Activated CD4-positive, alpha-beta T cell treated with anti-CD3 and anti-CD28 coated beads for 48 hours (primary cell): ENCODE data around the gene MACROD2.
A peak's percentile ranks its signal among the peaks of the same experiment; 100 is the strongest.

Experiments used
- DNase-seq: peaks from one replicate; pipeline ENCODE4 v3.0.0-alpha.2; 2020

Gene MACROD2

DNA sequence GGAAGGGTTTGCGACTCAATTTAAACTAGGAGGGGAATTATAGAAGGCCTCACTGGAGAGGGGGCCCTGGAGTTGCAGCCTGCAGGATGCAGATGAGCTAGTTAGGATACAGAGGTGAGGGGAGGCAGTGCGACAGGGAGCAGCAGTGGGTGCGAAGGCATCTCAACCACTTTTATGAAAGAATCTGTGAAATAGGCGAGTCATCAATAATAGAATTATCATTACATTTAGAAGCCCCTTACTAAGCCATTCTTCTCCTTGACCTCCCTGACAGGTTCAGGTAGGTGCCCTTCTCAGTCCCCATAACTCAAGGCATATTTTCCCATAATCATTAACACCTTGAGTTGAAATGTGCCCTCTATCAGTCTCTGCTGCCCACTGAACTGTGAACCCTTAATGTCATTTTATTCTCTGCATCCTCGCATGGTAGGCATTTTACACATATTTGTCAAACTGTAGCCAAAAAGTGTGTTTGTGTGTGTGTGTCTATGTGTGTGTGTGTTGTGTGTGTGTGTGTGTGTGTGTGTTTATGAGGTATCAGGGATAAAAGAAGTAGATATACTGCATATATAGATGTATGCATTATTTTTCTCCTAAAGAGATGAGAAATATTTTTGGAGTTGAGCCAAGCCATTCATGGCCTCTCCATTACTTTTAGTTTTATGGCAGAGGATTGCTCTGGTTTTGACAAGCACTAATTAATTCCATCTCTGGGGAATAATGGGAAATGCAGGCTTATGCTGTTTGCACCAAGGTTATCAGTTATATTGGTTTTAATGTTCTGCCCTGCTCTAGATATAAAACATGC is 1679.1 kb downstream of the MACROD2 start:
- no peak for DNase-seq

DNA sequence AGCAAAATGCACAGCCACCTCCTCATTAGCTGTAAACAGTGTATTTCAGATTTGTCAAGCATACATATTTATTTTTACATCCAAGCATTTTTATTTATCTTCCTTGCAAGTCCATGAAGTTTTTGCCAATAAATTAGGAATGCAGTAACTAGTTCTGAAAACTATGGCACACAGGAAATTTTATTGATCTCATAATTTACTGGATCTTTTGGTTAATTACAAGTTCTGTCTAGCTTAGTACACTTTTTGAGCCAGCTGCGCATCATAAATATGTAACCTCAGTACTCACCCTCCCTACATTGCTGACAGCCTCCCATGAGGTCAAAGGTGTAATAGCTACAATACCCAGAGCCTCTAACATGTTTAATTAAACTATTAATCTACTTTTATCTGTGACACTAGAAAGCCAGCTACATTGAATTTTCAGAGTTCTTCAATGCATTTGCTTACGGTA is 1679.8 kb downstream of the MACROD2 start:
- DNase-seq, result no peak

DNA sequence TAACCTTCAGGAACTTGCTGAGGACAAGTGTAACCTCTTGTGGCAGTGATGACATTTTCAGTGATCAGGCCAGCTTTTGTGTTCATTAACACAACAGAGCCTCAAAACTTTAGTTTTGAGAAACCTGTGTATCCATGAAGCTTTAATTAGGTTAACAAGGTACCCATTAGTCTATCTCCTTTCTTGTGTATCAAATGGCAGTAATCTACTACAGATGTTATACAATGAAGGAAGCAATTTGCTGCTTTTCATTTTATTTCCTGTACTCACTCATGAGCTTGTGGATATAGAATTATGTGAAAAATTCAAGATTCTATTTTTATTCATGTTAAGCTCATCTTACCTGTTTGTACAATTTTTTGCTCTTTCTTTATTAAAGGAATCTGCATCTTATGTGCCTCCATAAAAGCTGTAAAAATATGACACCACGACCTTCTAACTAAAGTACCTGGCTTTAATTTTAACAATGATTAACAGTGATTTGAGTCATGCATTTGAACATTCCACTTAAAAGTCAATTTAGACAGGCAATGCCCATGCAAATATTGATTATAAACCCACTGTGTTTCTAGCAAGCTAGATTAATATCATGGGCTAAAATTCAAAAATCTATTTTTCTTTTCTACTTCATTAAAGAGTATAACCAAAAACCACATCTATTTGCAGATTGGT is 1680.6 kb downstream of the MACROD2 start:
- no peak for DNase-seq

DNA sequence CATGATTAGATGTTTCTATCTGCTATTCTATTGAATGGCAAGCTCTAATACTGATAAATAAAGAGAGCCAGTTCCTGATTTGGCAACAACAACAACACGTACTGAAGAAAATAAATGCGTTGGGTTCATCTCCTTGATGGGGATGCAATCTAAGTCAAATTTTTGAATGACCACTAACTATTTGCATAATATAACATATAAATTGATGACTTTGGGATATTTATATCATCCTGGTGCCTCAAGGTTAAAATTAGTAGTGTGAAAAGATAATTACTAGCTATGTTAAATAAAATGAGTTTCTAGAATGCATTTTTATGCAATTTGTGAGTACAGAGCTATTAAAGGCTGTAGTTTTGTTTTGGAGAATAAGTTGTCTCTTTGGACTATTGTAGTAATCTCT is 1681.5 kb downstream of the MACROD2 start:
- no peak for DNase-seq

DNA sequence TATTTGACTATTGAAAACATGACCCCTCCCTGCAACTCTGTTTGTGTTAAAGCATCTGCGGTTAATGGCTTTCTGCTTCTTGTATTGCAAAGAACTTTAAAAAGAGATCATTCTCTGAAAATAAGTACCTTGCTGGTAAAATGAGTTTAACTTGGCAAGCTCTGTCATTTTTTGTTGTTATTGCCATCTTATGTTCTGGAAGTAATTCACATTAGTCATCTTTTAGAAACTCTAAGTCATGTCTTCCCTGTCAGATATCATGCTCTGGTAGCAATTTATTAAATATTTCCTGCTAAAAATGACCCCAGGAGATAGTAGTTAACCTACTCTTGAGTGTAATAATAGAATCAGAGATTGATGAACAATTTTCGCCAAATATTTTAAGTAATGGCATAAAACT is 1687.4 kb downstream of the MACROD2 start:
- DNase-seq, result no peak

DNA sequence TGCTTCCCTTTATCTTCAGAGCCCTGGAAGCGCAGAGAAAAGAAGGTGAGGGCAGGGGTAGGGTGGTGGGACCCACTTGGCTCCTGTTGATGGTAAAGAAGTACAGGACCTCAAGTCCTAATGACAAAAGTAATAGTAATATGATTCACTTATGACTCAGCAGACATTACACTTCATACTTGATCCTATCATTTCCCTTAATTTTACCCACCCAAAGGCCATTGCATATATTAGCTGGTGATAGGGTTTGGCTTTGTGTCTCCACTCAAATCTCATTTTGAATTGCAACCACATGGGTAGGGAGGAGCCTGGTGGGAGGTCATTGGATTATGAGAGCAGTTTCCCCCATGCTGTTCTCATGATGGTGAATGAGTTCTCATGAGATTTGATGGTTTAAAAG is 1697.3 kb downstream of the MACROD2 start:
- DNase-seq, result no peak

DNA sequence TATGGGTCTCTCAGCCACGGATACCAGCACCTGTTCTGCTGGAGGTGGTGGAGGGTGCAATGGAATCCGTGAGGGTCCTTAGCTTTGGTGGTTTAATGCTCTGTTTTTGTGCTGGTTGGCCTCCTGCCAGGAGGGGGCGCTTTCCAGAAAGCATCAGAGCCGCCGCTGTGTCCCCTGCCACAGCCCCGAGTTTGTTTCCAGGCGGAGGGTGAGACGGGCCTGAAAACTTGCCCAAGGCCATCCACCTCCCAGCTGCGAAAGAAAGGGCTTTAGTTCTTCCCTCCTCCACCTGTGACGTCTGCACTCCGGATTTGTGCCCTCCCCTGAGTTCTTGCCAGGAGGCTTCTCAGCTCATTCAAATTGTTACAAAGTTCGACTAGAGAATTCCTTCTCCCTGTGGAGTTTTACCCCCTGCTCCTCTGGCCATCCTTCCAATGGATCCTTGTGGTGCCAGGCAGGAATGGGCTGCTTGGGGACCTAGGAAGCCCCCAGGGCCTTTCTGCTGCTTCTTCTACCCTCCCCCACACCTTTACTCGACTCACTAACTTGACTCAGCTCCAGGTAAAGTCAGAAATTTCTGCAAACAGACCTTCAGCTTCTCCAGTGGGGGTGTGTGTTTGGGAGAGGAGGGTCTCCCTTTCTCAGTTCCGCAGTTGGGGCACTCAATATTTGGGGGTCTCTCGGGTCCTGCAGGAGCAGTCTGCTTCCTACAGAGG is 1704.3 kb downstream of the MACROD2 start:
- no peak for DNase-seq

DNA sequence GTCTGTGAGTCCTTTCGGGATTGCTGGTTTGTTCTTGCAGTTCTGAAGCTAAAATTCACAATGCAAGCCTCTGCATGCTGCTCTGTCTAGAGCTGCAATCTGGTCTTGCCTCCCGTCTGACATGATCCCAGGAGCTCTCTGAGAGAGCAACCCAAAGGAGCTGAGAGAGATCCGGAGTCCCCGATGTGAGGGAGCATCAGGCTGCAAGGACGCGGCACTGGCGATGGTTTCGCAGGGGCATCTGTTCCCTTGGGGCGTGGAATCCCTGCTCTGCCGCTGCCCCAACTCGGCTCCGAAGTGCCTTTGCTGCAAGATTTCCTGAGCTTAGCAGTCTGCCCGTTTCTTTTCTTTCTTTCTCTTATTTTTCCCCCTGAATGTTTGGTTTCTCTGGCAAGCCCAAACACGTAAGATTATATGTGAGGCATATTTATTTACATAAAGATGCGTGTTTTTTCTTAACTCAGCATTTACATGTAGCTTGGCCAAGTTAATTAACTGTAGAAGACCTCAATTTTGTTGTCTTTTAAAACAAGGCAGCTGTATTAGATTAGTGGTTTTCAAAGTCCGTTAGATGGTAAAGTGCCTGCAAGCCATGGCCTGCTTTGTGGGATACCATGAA is 1704.9 kb downstream of the MACROD2 start:
- DNase-seq, result no peak

DNA sequence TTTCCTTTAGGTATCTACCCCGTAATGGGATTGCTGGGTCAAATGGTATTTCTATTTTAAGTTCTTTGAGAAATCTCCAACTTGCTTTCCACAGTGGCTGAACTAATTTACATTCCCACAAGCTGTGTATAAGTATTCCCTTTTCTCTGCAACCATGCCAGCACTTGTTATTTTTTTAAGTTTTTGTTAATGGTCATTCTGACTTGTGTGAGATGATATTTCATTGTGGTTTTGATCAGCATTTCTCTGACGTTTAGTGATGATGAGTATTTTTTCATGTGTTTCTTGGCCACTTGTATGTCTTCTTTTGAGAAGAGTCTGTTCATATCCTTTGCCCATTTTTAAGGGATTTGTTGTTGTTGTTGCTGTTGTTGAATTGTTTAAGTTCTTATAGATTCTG is 1706.8 kb downstream of the MACROD2 start:
- DNase-seq, result no peak

DNA sequence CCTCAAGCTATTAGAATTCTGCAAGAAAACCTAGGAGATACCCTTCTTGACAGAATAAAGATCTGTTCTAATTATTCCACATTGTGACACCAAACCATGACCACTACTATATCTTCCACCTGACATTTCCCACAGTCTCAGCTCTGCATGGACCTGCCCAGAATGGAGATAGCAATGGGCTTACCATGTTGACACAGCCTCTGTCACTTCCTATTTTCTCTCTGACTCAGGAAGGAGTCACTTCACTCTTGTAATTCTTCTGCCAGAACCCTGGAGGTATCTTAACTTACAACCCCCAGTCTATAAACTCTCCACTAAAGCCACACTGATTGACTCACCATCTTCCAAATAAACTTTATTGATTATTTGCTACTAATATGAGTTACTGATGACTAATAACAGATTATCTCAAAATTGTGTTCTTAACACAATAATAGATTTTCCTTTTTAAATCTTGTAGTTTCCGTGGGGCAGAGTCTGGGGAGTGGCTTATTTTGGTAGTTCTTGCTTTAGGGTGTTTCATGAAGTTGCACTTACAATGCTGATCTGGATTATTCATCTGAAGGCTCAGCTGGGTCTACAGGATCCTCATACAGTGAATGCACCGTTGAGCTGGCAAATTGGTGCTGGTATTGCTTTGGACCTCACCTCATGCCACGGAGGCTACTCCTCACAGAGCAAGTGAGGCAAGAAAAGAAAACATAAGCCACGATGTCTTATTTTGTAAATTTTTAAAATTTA is 1708.0 kb downstream of the MACROD2 start:
- DNase-seq, result no peak

DNA sequence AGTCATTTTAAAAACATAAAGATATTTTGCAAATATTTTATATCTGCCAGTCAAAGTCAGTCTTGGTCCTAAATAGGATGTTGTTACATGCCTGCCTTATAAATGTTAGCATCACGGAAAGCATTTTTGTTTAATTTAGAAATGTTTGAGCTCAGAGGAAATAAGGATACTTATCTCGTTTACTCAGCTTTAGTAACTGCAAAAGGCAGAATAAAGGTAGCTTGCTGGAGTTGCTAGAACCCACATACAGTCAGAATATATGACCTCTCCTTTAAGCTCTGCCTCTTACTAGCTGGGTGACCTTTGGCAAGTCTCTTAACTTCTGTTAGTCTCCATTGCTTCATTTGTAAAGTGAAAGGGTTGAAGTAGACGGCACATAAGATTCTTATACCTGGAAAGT is 1710.7 kb downstream of the MACROD2 start:
- no peak for DNase-seq

DNA sequence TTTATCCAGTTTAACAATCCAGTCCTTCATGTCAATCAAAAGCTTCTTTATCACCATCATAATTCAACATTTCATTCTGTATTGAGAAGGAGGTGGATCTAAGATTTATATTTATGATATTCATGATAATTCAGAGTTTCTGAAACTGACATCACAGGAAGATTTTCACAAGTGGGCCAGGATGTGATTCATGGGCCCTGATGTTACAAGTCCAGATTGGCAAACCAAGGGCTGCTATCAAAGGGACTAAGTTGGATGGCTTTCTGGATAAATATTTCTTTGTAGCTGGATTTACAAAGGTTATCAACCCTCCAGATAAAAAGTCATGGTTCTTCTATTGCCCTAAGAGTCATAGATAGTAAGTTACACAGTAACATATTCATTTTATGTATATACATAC is 1711.4 kb downstream of the MACROD2 start:
- DNase-seq, result no peak

DNA sequence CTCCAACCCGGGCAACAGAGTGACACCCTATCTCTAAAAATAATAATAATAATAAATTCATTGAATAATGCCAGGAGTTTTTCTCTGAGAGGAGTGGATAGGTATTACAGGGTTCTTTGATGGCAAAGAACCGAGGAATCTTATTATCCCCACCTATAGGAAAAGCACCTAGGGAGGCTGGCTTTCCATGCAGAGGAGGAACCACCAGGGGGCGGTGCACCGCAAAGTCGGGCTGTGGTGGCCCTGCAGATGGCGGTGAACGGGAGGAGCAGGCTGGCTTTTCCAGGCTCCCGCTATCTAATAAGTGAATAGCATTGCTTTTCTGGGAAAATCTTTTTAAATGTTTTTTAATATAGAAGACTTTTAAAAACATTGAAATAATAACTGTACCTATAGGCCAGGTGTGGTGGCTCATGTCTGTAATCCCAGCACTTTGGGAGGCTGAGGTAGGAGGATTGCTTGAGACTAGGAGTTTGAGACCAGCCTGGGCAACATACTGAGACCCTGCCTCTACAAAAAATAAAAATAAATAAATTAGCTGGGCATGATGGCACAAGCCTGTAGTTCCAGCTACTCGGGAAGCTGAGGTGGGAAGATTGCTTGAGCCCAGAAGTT is 1713.8 kb downstream of the MACROD2 start:
- DNase-seq, result peak; percentile 69

DNA sequence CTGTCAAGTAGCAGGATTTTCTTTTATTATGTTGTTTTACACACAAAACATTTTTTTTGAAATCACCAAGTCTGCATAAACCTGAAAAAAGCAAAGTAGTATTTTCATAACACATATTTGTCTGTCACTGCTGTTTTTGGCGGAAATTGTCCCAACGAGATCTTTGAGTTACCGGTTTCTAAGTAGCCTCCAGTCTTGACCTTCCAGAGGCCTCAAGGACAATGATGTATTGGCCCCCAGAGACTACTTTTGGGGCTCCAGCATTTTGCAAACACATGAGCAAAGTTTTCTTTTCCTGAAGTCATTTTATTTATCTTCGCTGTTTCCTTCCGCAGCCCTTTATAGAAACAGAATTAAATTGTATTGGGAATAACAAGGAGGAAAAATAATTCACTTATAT is 1715.3 kb downstream of the MACROD2 start:
- no peak for DNase-seq

DNA sequence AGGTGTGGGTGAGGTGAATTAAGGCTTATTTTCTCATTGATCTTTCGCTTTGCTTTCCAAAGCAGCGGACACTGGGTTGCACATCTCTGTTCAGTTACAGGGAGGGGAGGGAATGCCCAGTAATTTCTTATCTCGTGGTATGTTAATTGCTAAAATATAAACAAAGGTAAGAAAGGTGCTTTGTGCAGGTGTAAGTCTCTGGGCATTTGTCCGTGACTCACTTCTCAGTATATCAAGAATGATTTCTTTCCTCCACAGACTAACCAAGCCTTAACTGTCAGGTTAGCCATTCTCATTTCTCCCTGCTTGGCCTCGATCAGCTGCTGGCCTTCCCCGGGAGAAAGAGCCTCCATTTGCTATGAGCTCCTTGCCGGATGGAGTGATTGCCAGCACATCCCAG is 1715.9 kb downstream of the MACROD2 start:
- no peak for DNase-seq

DNA sequence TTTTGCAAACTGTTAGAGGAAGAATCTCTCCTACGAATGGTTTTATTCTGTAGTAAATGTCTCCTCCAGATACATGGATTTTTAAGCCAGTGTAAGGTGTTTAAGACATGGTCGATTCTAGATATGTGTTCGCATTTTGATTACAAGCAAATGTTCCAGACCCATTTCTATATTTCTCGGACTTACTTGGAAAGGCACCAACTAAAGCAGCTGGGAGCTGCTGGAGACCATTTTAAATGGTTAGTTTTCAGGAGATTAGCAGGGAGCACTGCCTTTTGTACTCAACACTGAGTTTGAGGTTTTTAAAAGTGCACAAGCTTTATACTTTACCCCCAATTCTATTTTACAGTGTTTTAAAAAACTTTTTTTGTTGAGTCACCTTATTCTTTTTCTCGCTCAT is 1720.9 kb downstream of the MACROD2 start:
- no peak for DNase-seq

DNA sequence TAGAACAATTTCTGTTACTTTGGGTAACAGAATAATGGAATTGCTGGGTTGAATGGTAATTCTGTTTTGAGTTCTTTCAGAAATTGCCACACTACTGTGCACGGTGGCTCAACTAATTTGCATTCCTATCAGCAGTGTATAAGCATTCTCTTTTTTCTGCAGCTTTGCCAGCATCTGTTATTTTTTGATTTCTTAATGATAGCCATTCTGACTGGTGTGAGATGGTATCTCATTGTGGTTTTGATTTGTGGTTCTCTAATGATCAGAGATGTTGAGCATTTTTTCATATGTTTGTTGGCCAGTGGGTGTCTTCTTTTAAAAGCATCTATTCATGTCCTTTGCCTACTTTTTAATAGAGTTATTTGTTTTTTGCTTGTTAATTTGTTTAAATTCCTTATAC is 1731.1 kb downstream of the MACROD2 start:
- DNase-seq, result no peak

DNA sequence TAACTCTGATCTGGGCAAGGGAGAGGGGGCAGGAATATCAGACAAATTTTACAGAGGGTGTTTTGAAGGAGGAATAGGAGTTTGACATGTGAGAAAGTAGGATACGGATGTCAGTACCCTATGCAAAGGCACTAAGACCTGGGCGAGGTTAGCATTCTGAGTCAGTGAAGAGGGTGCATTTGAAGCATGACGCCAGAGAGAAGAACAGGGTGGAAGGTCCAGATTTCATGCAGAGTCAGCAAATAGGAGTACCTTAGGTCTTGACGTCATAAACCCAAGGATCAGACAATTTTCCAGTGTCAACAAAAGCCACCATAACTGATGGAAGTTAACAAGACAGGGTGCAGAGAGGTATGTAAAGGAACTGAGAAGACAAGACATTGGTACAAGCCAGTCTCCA is 1738.7 kb downstream of the MACROD2 start:
- DNase-seq, result no peak

DNA sequence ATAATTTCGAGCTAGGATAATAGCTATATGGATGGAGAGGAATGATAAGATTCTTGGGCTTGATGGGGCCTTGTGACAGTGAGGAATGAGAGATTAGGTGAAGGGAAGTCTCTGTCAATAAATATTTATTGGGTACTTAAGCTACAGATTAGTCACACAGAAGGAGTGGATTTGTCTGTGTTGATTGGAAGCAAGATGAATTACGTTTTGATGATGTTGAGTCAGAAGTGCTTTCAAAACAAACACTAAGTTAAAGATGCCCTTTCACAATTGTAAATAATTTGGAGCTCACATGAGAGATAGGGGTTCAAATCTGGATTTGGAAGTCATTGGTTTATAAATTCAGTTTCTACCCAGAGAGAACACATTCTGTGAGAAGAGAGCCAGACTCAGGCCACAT is 1743.7 kb downstream of the MACROD2 start:
- DNase-seq, result no peak

DNA sequence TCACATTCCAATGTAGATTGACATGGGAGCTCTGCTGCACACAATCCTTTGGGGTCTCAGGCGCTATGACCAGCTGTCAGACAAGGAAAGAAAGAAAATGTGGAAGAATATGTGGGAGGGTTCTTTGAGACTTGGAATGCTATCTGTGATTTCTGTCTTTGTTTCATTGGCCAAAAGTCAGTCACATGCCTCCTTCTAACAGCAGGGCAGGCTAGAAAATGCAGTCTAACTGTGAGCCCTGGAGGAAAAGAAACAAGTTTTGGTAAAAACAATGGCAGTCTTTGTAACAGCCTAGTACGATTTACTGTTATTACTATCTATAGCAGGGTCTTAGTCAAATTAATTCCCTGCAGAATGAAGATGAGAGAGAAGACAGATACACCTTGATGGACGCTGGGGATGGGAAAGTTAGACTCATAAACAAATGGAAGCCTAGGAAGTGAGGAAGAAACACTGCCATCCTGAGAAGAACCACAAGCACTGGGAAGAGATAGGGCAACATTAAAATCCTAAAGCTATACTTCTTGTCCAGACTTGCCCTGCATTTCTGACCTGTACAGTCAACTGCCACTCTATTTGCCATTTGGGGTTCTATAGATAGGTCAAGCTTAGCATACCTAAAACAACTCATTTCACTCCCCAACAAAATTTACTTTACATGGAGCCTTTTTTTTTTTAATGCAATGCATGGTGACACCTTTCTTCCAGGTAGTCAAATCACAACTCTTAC is 1744.9 kb downstream of the MACROD2 start:
- no peak for DNase-seq

DNA sequence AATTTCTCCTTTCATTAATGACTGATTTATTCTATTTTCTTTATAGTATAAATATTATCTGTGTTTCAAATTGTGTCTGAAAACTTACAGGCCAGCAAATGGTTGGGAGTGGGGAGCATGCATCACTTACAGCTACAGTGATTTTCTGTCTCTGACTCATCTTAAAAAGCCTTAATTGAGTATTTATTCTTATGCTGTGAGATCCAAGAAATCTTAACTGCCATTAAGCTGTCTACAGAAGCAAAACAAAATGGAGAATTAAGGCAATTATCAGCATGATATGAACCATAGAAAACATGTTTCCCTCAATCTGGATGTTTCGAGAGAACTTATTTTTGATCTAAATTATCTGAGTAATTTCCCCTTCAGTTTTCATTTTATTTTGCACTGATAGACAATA is 1746.8 kb downstream of the MACROD2 start:
- DNase-seq, result no peak

DNA sequence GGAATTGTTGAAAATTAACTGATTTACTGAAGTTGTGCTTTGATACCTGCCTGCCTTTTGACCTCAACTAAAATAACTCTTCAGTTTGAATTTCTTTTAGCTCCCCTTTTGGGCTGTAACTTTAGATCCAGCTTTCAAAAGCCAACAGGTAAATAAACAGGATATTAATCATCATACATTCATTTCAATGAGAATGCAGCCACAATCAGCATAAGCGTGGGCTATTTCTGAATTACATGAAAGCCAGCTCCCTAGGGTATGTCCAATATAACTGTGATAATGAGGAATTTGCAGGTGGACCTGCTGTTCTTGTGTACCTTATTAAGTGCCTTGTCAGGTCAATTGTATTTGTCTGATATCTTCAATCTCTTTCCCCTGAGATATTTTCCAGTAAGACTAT is 1747.3 kb downstream of the MACROD2 start:
- DNase-seq, result no peak
